Measurements from ENCODE around the gene LRRC47.
"Not testable (repeated sequence)": the region's sequence is repeated elsewhere in the genome, so short reads cannot be mapped to it uniquely, and the experiment has no call there.

LRRC47 gene

GRCh38 chr1:3816331-3817137 is 20.2 kb upstream of the LRRC47 start:
- no peak for DNase-seq (ENCODE audit: low read depth, low spot score)

DNA sequence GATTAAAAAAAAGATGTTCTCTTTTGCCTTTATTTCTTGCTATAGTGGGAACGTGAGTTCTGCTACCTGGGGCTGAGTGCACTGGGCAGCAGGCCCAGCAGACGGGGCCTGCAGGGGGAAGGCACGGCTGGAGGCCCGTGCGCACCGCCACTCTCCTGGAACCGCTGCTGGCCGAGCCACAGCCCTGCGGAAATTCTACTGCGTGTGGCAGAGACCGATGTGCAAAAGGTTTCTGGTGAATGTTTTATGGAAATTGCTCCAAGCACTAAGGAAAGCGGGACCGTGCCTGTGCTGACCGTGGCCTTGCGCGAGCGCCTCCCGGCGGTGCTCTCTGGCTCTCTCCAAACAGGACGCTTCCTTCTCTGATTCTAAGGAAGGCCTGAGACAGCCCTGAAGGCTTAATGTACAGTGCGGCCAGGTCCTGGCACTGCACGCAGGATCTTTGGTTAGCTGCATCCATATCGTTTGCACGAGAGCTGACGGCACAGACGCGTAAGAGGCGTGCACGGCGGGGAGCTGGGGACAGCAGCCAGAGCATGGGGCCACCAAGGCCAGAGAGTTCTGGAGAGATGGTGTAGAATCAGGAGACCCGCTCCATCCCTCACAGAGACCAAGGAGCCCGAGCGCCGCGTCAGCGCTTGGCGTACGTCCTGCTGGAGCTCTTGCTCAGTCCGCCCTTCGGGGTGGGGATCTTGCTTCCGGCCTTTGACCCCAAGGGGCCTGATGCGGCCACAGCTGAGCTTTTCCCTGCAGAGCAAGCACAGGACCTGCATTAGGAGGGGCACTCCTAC is 18.7 kb upstream of the LRRC47 start:
- DNase-seq (ENCODE audit: low read depth, low spot score): no peak

DNA sequence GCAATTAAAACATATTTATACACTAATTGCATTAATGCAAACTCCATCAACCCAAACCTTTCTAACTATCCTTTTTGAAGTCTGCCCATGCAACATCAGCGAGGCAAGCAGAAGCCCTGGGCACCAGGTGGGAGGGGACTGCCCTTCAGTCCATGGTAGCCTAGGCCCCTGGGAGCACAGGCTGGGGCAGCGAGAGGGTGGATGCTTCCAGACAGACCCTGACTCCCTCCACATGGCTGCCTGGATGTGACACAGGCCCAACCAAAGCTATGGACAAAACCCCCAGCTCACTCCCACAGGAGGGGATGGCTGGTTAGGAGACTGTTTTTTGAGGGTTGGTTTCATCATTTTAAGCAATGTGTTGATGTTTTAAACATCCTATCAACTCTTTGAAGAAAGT is 17.8 kb upstream of the LRRC47 start:
- DNase-seq (ENCODE audit: low read depth, low spot score): no peak

- no peak for DNase-seq (ENCODE audit: low read depth, low spot score)
These were observed 15.3 kb upstream of the LRRC47 start for GRCh38 chr1:3811595-3811911.

DNA sequence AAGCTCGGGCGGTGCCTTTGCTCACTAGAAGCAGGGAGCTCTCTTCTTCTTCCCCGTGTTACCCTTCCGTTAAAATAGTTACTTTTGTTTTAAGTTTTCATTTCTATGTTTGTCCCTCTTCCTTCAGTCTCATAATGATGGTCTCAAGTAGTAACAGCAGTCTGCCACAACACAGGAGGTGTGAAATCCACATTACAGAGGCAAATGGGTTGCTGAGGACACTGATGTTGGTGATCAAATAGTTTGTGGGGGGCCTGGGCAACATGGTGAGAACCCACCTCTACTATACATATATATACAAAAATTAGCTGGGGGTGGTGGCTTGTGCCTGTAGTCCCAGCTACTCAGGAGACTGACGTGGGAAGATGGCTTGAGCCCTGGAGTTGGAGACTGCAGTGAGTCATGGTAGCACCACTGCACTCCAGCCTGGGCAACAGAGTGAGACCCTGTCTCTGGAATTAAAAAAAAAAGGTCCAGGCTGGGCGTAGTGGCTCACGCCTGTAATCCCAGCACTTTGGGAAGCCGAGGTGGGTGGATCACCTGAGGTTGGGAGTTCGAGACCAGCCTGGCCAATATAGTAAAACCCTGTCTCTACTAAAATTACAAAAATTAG is 14.0 kb upstream of the LRRC47 start:
- DNase-seq (ENCODE audit: low read depth, low spot score): not testable (repeated sequence)

GRCh38 chr1:3809680-3810079 is 13.4 kb upstream of the LRRC47 start:
- no peak for DNase-seq (ENCODE audit: low read depth, low spot score)

DNA sequence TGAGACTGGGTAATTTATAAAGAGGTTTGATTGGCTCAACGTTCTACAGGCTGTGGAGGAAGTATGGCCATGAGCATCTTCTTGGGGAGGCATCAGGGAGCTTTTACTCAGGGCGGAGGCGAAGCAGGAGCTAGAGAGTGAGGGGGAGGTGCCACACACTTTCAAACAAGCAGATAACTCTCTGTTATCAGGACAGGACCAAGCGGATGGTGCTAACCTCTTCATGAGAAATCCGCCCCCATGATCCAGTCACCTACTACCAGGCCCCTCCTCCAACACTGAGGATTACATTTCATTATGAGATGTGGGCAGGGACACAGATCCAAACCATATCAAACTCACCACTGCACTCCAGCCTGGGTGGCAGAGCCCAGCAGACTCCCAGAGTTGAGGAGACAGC is 11.5 kb upstream of the LRRC47 start:
- DNase-seq (ENCODE audit: low read depth, low spot score): no peak

DNA sequence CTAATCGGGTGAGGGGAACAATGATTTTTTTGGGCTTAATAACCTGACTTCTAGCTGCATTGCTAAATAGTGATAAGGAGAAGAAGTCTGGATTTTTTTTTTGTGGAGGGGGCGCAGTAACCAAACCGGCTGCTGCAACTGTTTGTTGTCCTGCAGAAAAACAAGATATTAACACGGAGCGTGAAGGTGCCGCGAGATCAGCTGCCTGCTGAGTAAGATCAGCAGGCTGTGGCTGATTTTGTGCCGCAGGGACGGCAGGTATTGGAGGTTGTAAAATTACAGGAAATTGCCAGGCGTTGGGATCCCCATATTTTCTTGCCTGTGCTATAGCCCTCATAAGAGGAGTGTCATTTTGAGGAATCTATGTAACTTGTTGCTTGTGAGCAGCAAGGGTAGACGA is 8.7 kb upstream of the LRRC47 start:
- no peak for DNase-seq (ENCODE audit: low read depth, low spot score)

- DNase-seq (ENCODE audit: low read depth, low spot score): not testable (repeated sequence)
These were observed 8.3 kb upstream of the LRRC47 start for GRCh38 chr1:3804627-3804944.

GRCh38 chr1:3803905-3804626 is 7.8 kb upstream of the LRRC47 start:
- no peak for DNase-seq (ENCODE audit: low read depth, low spot score)

- DNase-seq (ENCODE audit: low read depth, low spot score): not testable (repeated sequence)
These were observed 4.5 kb upstream of the LRRC47 start for GRCh38 chr1:3800795-3801194.

DNA sequence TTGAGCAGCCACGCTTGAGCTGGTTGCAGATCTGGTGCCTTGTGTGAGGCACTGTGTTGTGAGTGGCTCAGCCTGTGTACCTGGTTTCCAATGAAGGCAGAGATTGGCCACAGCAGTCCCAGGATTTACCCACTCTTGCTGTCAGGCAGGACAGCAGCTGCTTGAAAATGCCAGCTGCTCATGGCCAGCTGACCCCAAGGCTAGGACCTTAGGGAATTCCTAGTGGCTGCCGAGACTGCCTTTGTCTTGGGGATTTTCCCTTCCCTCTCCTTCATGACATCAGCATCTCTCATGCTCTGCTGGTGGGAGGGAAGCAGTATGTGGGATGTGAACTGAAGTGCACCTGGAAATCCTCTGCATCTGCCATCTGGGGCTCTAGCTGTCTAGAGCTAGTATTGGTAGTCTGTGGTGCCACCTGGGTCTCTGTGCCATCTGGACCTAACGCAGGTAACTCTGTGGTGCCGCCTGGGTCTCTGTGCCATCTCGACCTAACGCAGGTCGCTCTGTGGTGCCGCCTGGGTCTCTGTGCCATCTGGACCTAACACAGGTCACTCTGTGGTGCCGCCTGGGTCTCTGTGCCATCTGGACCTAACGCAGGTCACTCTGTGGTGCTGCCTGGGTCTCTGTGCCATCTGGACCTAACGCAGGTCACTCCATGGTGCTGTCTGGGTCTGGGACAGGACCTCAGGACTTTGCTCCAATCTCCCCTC is 3.8 kb upstream of the LRRC47 start:
- no peak for DNase-seq (ENCODE audit: low read depth, low spot score)

DNA sequence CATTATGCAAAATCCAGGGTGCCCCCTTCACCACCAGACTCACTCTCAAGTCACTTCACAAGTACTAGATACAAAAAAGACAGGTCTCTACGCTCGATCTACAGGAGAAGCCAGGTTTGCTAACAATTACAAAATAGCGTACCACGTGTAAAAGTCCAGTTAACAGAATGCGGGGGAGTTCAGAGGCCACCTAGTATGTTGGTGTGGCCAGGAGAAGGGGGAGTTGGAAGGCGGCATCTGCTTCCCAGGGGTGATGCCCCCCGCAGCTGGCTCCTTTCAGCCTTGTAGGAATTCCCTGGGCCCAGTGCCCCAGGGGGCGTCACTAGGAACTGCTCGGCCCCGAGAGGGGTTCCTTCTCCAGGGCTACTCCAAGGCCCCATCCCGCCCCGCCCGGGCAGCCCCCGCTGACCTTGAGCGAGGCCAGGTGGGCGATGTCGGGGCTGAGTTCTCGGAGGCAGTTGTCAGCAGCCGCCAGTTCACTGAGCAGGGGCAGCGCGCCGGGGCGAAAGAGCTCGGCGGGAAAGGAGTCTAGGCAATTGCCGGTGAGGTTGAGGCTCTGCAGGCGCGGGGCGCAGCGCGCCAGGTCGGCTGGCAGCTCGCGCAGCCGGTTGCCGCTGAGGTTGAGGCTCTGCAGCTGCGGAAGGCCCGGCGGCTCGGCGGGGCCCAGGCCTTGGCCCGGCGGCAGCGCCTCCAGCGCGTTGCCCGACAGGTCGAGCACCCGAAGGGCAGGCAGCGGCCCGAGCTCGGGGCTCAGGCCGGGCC is 664 bp downstream of the LRRC47 start:
- DNase-seq (ENCODE audit: low read depth, low spot score): no peak

- no peak for DNase-seq (ENCODE audit: low read depth, low spot score)
These were observed 5.3 kb downstream of the LRRC47 start for GRCh38 chr1:3790952-3791351.

- no peak for DNase-seq (ENCODE audit: low read depth, low spot score)
These were observed 5.8 kb downstream of the LRRC47 start for GRCh38 chr1:3790500-3790923.

GRCh38 chr1:3789421-3790300 is 6.6 kb downstream of the LRRC47 start:
- DNase-seq (ENCODE audit: low read depth, low spot score): no peak

DNA sequence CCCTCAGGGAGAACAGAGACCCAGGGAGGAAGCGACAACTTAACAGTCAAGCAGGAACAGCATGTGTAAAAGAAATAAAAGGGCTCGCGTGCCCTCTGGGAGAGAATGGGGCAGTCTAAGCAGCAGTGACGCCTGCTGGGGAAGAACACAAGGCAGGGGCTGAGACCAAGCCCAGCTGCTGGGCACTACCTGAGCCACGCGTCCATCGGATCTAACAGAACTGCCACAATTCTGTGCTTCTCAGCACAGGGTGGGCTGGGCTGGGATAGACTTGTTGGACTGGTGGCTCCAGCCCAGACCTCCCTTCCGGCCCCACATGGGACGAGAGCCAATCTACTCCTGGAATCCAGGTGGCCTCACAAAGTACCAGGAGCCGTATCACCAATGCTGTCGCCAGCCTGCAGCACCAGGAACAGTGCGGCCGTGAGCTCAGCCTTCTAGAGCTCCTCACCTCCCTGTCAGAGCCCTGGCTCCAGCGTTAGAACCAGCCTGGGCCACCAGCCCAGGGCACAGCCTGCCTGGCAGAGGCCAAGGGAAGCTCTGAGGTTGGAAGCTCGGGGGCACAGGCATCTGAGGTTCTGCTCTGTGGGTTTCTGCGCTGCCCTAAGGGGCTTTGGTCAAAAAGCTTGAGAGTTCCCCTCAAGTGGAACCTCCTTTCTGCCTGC is 7.4 kb downstream of the LRRC47 start:
- no peak for DNase-seq (ENCODE audit: low read depth, low spot score)

DNA sequence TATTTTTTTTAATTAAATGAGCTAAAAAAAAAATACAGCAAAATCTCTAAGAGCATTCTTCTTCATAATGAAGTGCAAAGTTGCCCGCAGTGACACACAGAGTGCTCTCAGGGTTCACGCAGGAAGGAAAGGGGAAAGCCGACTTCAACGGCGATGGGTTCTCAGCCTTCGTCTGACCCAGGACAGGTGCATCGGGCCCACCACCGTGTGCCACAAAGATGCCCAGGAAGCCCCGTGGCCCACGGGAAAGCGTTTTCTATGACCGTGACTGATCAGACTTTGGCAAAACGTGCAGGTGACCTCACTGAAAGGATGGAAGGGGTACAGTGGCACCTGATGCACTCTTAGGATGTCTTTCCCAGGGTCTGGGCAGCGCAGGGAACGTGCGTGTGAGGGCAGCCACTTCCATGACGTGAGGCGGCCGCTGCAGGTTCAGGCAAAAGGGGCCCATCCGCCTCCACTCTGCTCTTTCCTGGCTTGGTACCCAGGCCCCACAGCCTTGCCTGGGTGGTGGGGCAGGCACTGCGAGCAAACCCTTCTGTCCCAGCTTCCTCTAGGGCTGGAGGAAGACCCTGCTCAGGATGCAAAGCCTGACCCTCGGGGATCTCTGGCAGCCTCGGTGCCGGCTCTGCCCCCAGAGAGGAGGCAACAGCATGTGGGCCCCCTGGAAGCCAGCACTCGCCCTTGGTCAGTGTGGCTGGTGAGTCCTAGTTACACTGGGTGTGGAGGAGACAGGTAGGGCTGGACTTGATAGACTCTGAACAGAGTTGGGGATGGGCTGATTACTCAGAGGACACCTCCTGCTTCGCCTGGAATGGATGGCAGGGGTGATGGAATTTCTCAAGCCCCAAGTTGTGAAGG is 8.3 kb downstream of the LRRC47 start:
- DNase-seq (ENCODE audit: low read depth, low spot score): no peak

All from activated naive CD8-positive, alpha-beta T cell treated with anti-CD3 and anti-CD28 coated beads, Interleukin-2, amount 50 U/mL, for 16 hours (primary cell).